Ascending aorta (tissue), 2 donors: ENCODE results near the gene TRABD2A. TPM values are rescaled to one million over a fixed set of nuclear protein-coding genes. Genes with fewer than 3 reads are reported as not detected.

Source experiments
- DNase-seq, 2 donors: peaks; one replicate each; pipeline ENCODE4 v3.0.0-alpha.2; 2019; ENCODE audit warnings: low spot score in 2 of 2
- H3K27ac ChIP-seq, 2 donors: fragments of 200-600 bp; sonication (generic); one replicate each; pipeline ENCODE4 v1.5.1; 2016 to 2017; ENCODE audit warnings: mild to moderate bottlenecking in 1 of 2
- H3K27me3 ChIP-seq: fragments of 200-600 bp; sonication (generic); one replicate; pipeline ENCODE4 v1.5.1; 2017
- H3K36me3 ChIP-seq, 2 donors: fragments of 200-600 bp; sonication (generic); one replicate each; pipeline ENCODE4 v1.5.1; 2016
- H3K4me1 ChIP-seq, 2 donors: fragments of 200-600 bp; sonication (generic); one replicate each; pipeline ENCODE4 v1.5.1; 2016 to 2017; ENCODE audit warnings: mild to moderate bottlenecking in 1 of 2
- H3K4me3 ChIP-seq, 2 donors: fragments of 200-600 bp; sonication (generic); one replicate each; pipeline ENCODE4 v1.5.1; 2016 to 2017; ENCODE audit warnings: mild to moderate bottlenecking in 1 of 2
- H3K9me3 ChIP-seq, 2 donors: fragments of 200-600 bp; sonication (generic); one replicate each; pipeline ENCODE4 v1.5.1; 2016
- CTCF ChIP-seq, 3 experiments: fragments of 200-600 bp in 2 of 3; fragments of 450-650 bp in 1 of 3; sonication (generic) in 2 of 3; IDR thresholded peaks; one replicate each; pipeline ENCODE4 v1.5.1; 2016 to 2019; ENCODE audit warnings: antibody characterized with exemption in 3 of 3, mild to moderate bottlenecking in 1 of 3, moderate library complexity in 1 of 3
- intact Hi-C: fragments of 100-400 bp; cut with DNase I; formaldehyde crosslinking; loops from one replicate; pipeline ENCODE4 v1.15.1; 2023
- total RNA-seq: library from RNA; depleted of rRNA; stranded (reverse); fragments of >200 nt; gene quantifications from one replicate; pipeline ENCODE4 v1.1.0, GENCODE V29; 2016

Gene TRABD2A
- total RNA-seq, 1 donor from 2014 or later: 1.1 TPM

GRCh38 chr2:84906108-84906899, 25.4 kb upstream of the TRABD2A start:
- Histone ChIP-seq H3K9me3 (no peaks in the 10 kb centered on the region), H3K4me1 (peaks cover 0 to 7% of the 10 kb centered on the region in 2 donors), H3K4me3 (peak overlapping the region; percentile 85 to 98), H3K27me3 (no peaks in the 10 kb centered on the region), H3K27ac (peak overlapping the region; percentile 90 to 94), H3K36me3 (no peaks in the 10 kb centered on the region)
- intact Hi-C loops: loop anchor here (1.0 to 5.0 kb wide), 2 partner anchors 19 to 66 kb away; partner anchors contain the start of gene KCMF1
- DNase-seq: peak in 1 of 2 donors; percentile 68
- no peak for TF ChIP-seq CTCF (IDR thresholded peaks at IDR 0.05)

- Histone ChIP-seq H3K4me3 (peak within 1 kb of the TSS; percentile 85 to 98), H3K9me3 (no peaks in the 10 kb centered on the region), H3K36me3 (no peaks in the 10 kb centered on the region), H3K27ac (peak within 1 kb of the TSS; percentile 90 to 94), H3K27me3 (no peaks in the 10 kb centered on the region), H3K4me1 (peaks cover 0 to 7% of the 10 kb centered on the region in 2 donors)
- intact Hi-C loops: loop anchor here (1.0 to 5.0 kb wide), 2 partner anchors 20 to 67 kb away; partner anchors contain the start of gene KCMF1
- TF ChIP-seq CTCF (IDR thresholded peaks at IDR 0.05): peak in 1 of 3 experiments; percentile 5
- DNase-seq: peak in 1 of 2 donors; percentile 92
Measured at GRCh38 chr2:84905181-84906107, 24.6 kb upstream of the TRABD2A start, which contains the start of gene TMSB10. Gene TMSB10, plus strand, starts transcription at chr2:84905656.

GRCh38 chr2:84904717-84905174, 23.9 kb upstream of the TRABD2A start:
- no peak for TF ChIP-seq CTCF (IDR thresholded peaks at IDR 0.05)
- peak; percentile 69 to 91 for DNase-seq
- no peaks in the 10 kb centered on the region for H3K9me3 ChIP-seq
- peak overlapping the region; percentile 85 to 98 for H3K4me3 ChIP-seq
- H3K4me1 ChIP-seq: peaks cover 0 to 7% of the 10 kb centered on the region in 2 donors
- no peaks in the 10 kb centered on the region for H3K36me3 ChIP-seq
- H3K27ac ChIP-seq: peak overlapping the region; percentile 90 to 94
- no peaks in the 10 kb centered on the region for H3K27me3 ChIP-seq
- intact Hi-C loops: loop anchor here (5.0 kb wide), 1 partner anchor 68 kb away; the partner anchor contains the start of gene KCMF1

GRCh38 chr2:84904151-84904550, 23.3 kb upstream of the TRABD2A start:
- Histone ChIP-seq H3K4me1 (peaks cover 0 to 7% of the 10 kb centered on the region in 2 donors), H3K27me3 (no peaks in the 10 kb centered on the region), H3K36me3 (no peaks in the 10 kb centered on the region), H3K27ac (peak overlapping the region; percentile 90 to 94), H3K9me3 (no peaks in the 10 kb centered on the region), H3K4me3 (peak overlapping the region; percentile 85 to 98)
- no peak for TF ChIP-seq CTCF (IDR thresholded peaks at IDR 0.05)
- peak in 1 of 2 donors; percentile 44 for DNase-seq
- intact Hi-C loops: no loop called here

- Histone ChIP-seq H3K4me3 (no peak overlapping the region), H3K9me3 (no peaks in the 10 kb centered on the region), H3K4me1 (peaks cover 5 to 10% of the 10 kb centered on the region in 2 donors), H3K27me3 (no peaks in the 10 kb centered on the region), H3K27ac (no peak overlapping the region), H3K36me3 (no peaks in the 10 kb centered on the region)
- intact Hi-C loops: no loop called here
- peak in 1 of 2 donors; percentile 19 for DNase-seq
- TF ChIP-seq CTCF (IDR thresholded peaks at IDR 0.05): no peak
Measured at GRCh38 chr2:84902526-84902925, 21.6 kb upstream of the TRABD2A start.
